Measurements from ENCODE around the gene SLC25A11.
A peak's percentile ranks its signal among the peaks of the same experiment; 100 is the strongest.

The SLC25A11 gene

GRCh38 chr17:4966844-4967538, 27.1 kb upstream of the SLC25A11 start:
- DNase-seq (ENCODE audit: low spot score): peak; percentile 97

- no peak for DNase-seq (ENCODE audit: low spot score)
Measured at GRCh38 chr17:4965311-4965986, 25.6 kb upstream of the SLC25A11 start.

GRCh38 chr17:4960279-4960922, 20.6 kb upstream of the SLC25A11 start:
- no peak for DNase-seq (ENCODE audit: low spot score)

- no peak for DNase-seq (ENCODE audit: low spot score)
Measured at GRCh38 chr17:4959261-4959965, 19.6 kb upstream of the SLC25A11 start.

- no peak for DNase-seq (ENCODE audit: low spot score)
Measured at GRCh38 chr17:4958102-4958501, 18.3 kb upstream of the SLC25A11 start.

- peak; percentile 69 for DNase-seq (ENCODE audit: low spot score)
Measured at GRCh38 chr17:4956493-4957061, 16.7 kb upstream of the SLC25A11 start.

GRCh38 chr17:4955091-4955490, 15.2 kb upstream of the SLC25A11 start:
- no peak for DNase-seq (ENCODE audit: low spot score)

GRCh38 chr17:4953451-4953961, 13.7 kb upstream of the SLC25A11 start:
- no peak for DNase-seq (ENCODE audit: low spot score)

- no peak for DNase-seq (ENCODE audit: low spot score)
Measured at GRCh38 chr17:4951486-4951885, 11.6 kb upstream of the SLC25A11 start.

- no peak for DNase-seq (ENCODE audit: low spot score)
Measured at GRCh38 chr17:4950746-4951204, 10.9 kb upstream of the SLC25A11 start, which contains the start of gene ENO3. Gene ENO3, plus strand, starts transcription at chr17:4951119. Its CDS starts 711 bp downstream, at chr17:4951830.

GRCh38 chr17:4950075-4950745, 10.4 kb upstream of the SLC25A11 start:
- peak; percentile 52 for DNase-seq (ENCODE audit: low spot score)

GRCh38 chr17:4949321-4950074, 9.7 kb upstream of the SLC25A11 start:
- peak; percentile 58 for DNase-seq (ENCODE audit: low spot score)

- peak; percentile 54 for DNase-seq (ENCODE audit: low spot score)
Measured at GRCh38 chr17:4948931-4949320, 9.1 kb upstream of the SLC25A11 start.

GRCh38 chr17:4948166-4948930, 8.5 kb upstream of the SLC25A11 start, which contains the start of gene PFN1:
Gene PFN1, minus strand, starts transcription at chr17:4948530. Its CDS starts 136 bp downstream, at chr17:4948394.
- peak; percentile 85 for DNase-seq (ENCODE audit: low spot score)

- DNase-seq (ENCODE audit: low spot score): peak; percentile 60
Measured at GRCh38 chr17:4947411-4948165, 7.7 kb upstream of the SLC25A11 start.

GRCh38 chr17:4947010-4947410, 7.2 kb upstream of the SLC25A11 start:
- DNase-seq (ENCODE audit: low spot score): peak; percentile 27

GRCh38 chr17:4946312-4946976, 6.6 kb upstream of the SLC25A11 start:
- no peak for DNase-seq (ENCODE audit: low spot score)

- no peak for DNase-seq (ENCODE audit: low spot score)
Measured at GRCh38 chr17:4945944-4946280, 6.1 kb upstream of the SLC25A11 start.
